ENCODE data around the gene FBXW4. TPM values are rescaled to one million over a fixed set of nuclear protein-coding genes. Genes with fewer than 3 reads are reported as not detected.

Gene FBXW4
- total RNA-seq, 4 donors from 2014 or later: 48.4 to 91.6 (median 55.6) TPM

- intact Hi-C loops (cut with DNase I; ENCODE audit: low total_unique reads): no loop called here
These were observed 124.3 kb downstream of the FBXW4 start for GRCh38 chr10:101570428-101571270.

GRCh38 chr10:101569622-101570427, 125.1 kb downstream of the FBXW4 start:
- Histone ChIP-seq H3K27ac (no peak overlapping the region), H3K4me1 (peaks cover 16 to 23% (median 19%) of the 10 kb centered on the region in 4 donors), H3K9me3 (no peaks in the 10 kb centered on the region), H3K36me3 (no peaks in the 10 kb centered on the region), H3K4me3 (peak overlapping the region; percentile 6 to 59 (median 38)), H3K27me3 (peaks cover 53% of the 10 kb centered on the region)
- WGBS, 2 donors (ENCODE audit: low coverage in 1 of 2): 1% methylated on average over 51 of the region's 56 CpGs; no CpG with 5 or more reads in 1 of the 2 donors
- peak; percentile 87 for DNase-seq
- in situ Hi-C loops (cut with MboI; ENCODE audit: low pct_ligation_motif_present in 1 of 4, low pct_unique_long_range_greater_than_20kb in 1 of 4, low sequenced_read_pairs in 3 of 4): loop anchor here (10.0 to 25.0 kb wide), 4 partner anchors 258 to 358 kb away; no protein-coding TSS in a partner anchor
- intact Hi-C loops (cut with DNase I; ENCODE audit: low total_unique reads): loop anchor here (2.0 kb wide), 1 partner anchor 357 kb away; no protein-coding TSS in a partner anchor
- TF ChIP-seq EP300 (IDR thresholded peaks at IDR 0.05; ENCODE audit: low read depth) (no peak), POLR2A (IDR thresholded peaks at IDR 0.05) (no peak), POLR2AphosphoS5 (IDR thresholded peaks at IDR 0.05) (no peak), CTCF (IDR thresholded peaks at IDR 0.05) (peak; percentile 57 to 99 (median 96))

More at GRCh38 chr10:101570428-101571270, 124.3 kb downstream of the FBXW4 start:
- Histone ChIP-seq H3K27me3 (peaks cover 45% of the 10 kb centered on the region), H3K27ac (no peak overlapping the region), H3K4me3 (peak overlapping the region in 3 of 4 donors; percentile 24 to 59 (median 52)), H3K4me1 (peaks cover 16 to 23% (median 19%) of the 10 kb centered on the region in 4 donors), H3K9me3 (no peaks in the 10 kb centered on the region), H3K36me3 (no peaks in the 10 kb centered on the region)
- in situ Hi-C loops (cut with MboI; ENCODE audit: low pct_ligation_motif_present in 1 of 4, low pct_unique_long_range_greater_than_20kb in 1 of 4, low sequenced_read_pairs in 3 of 4): loop anchor here (25.0 kb wide), 3 partner anchors 258 to 358 kb away; no protein-coding TSS in a partner anchor
- TF ChIP-seq CTCF (IDR thresholded peaks at IDR 0.05) (peak in 1 of 5 experiments; percentile 20), POLR2AphosphoS5 (IDR thresholded peaks at IDR 0.05) (no peak)
- WGBS, 2 donors (ENCODE audit: low coverage in 1 of 2): 15% methylated on average over 27 of the region's 37 CpGs; no CpG with 5 or more reads in 1 of the 2 donors
- DNase-seq: no peak

- TF ChIP-seq CTCF (IDR thresholded peaks at IDR 0.05): no peak
- no peak for DNase-seq
- Histone ChIP-seq H3K27ac (no peak overlapping the region), H3K9me3 (no peaks in the 10 kb centered on the region), H3K4me1 (peaks cover 16 to 23% (median 19%) of the 10 kb centered on the region in 4 donors), H3K36me3 (no peaks in the 10 kb centered on the region), H3K27me3 (peaks cover 58% of the 10 kb centered on the region), H3K4me3 (no peak overlapping the region)
- in situ Hi-C loops (cut with MboI; ENCODE audit: low pct_ligation_motif_present in 1 of 4, low pct_unique_long_range_greater_than_20kb in 1 of 4, low sequenced_read_pairs in 3 of 4) (loop anchor here (10.0 to 25.0 kb wide), 4 partner anchors 257 to 357 kb away; no protein-coding TSS in a partner anchor), intact Hi-C loops (cut with DNase I; ENCODE audit: low total_unique reads) (loop anchor here (2.0 kb wide), 1 partner anchor 356 kb away; no protein-coding TSS in a partner anchor)
- WGBS, 2 donors (ENCODE audit: low coverage in 1 of 2): 13% methylated on average over 11 of the region's 11 CpGs; no CpG with 5 or more reads in 1 of the 2 donors
These were observed 125.7 kb downstream of the FBXW4 start for GRCh38 chr10:101569323-101569621.

Data from transverse colon (tissue), 4 donors.